Superior temporal gyrus (tissue), 1 donor: ENCODE measurements around the gene LIMS2.

ENCODE experiments used
- DNase-seq: peaks from one replicate; pipeline ENCODE4 v3.0.0-alpha.2; 2016; ENCODE audit errors: extremely low spot score

LIMS2 gene

GRCh38 chr2:127701193-127701650 is 25.9 kb upstream of the LIMS2 start, which contains the start of gene SFT2D3:
Gene SFT2D3, plus strand, starts transcription at chr2:127701497. Its CDS starts 32 bp downstream, at chr2:127701529.
- DNase-seq = peak; percentile 93

DNA sequence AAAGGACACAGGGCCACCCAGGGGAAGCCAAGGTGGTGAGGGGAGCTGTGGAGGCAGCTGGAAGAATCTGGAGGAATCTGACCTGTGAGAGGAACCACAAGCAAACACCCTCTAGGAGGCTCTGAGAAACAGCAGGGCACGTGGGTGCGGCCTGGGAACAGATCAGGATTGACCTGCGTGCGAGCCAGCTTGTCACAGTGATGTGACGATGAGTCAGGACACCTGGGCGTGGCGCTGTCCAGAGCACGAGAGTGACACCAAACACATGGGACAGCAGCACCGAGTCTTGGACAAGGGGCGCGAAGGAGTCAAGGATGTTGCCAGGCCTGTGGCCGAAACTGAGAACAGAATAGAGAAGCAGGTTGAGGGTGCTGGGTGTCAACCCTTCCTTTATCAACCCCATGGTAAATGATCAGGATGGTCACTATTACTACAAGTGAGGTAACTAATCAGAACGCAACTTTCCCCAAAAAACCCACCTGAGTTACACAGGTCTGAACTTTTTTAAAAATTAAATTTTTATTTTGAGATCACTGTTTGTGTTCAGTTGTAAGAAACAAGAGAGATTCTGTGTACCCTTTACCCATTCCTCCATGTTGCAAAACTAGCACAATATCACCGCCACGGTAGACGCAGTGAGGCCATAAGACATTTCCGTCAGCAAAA is 25.3 kb upstream of the LIMS2 start:
- DNase-seq = peak; percentile 25

DNA sequence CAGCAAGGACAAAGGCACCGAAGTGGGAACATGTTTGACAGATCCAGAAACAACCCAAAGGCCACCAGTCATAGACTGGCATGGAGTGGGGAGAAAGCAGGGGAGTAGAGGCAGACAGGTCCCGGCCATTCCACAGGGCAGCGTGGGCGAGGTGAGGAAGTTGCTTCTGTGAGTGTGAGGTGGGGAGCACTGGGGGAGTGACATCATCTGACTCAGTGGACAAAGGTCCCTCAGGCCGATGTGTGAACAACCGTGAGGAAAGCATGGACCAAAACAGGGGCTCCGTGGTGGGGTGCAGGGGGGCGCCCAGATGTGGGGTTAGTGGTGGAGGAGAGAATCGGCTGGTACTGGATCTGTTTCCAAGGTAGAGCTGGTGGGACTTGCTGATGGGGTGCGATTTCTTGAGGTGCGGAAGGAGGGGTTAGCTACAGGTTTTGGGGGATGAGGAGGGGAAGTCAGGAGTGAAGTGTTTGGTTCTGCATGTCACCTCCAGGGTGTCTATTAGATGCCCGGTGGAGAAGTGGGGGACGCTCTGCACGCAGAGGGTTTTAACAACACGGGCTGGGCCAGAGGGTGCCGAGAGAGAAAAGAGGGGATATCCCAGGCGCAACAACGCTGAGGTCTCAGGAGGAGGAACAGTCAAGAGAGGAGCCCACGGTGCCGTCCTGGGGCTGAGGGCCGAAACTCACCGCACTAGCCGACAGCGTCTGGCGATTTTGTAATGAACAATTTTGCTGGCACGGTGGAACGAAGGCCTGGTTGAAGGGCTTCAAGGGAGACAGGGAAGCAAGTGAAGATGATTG is 23.4 kb upstream of the LIMS2 start:
- DNase-seq = no peak

GRCh38 chr2:127697482-127698180 is 22.3 kb upstream of the LIMS2 start:
- no peak for DNase-seq

GRCh38 chr2:127695491-127696472 is 20.5 kb upstream of the LIMS2 start:
- DNase-seq = peak; percentile 73

GRCh38 chr2:127694986-127695385 is 19.7 kb upstream of the LIMS2 start:
- no peak for DNase-seq

DNA sequence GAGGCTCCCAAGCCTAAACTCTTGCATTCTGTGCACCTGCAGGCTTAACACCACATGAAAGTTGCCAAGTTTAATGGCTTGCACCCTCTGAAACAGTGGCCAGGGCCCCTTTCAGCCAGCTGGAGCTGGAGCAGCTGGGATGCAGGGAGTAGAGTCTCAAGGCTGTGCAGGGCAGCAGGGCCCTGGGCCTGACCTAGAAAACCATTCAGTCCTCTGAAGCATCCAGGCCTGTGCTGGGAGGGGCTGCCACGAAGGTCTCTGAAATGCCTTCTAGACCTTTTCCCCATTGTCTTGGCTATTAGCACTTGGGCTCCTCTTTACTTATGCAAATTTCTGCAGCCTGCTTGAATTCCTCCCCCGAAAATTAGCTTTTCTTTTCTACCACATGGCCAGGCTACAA is 15.4 kb upstream of the LIMS2 start:
- DNase-seq = no peak

DNA sequence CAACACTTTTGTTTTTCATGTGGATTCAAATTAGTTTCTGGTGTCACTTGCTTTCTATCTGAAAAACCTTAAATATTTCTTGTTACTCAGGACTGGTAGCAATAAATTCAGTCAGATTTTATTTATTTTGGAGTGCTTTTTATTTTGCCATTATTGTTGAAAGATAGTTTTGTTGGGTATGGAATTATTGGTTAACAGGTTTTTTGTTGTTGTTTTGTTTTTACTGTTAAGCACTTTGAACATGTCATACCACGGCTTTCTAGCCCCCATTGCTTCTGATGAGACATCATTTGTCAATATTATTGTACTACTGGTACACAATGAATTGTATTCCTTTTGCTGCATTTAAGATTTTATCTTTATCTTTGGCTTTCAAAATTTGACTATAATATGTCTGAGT is 13.1 kb upstream of the LIMS2 start:
- no peak for DNase-seq

DNA sequence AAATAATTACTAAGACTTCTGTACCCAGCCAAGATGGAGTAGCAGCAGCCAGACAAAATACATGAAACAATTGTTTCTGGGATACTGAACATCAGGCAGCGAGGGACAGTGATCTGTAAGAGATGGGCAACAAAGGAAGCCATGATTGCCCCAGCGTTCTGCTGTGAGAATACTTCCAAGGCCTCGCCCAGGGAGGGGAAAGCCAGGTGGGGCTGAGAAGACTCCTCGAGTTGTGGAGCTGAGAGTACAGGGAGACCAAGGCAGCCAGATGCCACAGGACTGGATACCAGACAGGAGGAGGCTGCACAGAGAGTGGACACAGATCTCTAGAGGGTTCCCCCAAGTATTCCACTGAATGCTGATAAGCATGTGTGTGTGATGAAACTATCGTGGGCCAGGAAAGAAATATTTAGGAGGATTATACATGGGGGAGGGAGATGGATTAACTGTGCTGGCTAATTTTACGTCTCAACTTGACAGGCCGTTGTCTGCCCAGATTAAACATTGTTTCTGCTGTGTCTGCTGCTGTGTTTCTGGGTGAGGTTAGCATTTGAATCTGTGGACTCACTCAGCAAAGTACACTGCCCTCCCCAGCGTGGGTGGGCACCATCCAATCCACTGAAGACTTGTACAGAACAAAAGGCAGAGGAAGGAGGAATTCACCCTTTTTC is 10.2 kb upstream of the LIMS2 start:
- no peak for DNase-seq

GRCh38 chr2:127683757-127684156 is 8.4 kb upstream of the LIMS2 start:
- DNase-seq = no peak

GRCh38 chr2:127683056-127683455 is 7.7 kb upstream of the LIMS2 start:
- DNase-seq = no peak

DNA sequence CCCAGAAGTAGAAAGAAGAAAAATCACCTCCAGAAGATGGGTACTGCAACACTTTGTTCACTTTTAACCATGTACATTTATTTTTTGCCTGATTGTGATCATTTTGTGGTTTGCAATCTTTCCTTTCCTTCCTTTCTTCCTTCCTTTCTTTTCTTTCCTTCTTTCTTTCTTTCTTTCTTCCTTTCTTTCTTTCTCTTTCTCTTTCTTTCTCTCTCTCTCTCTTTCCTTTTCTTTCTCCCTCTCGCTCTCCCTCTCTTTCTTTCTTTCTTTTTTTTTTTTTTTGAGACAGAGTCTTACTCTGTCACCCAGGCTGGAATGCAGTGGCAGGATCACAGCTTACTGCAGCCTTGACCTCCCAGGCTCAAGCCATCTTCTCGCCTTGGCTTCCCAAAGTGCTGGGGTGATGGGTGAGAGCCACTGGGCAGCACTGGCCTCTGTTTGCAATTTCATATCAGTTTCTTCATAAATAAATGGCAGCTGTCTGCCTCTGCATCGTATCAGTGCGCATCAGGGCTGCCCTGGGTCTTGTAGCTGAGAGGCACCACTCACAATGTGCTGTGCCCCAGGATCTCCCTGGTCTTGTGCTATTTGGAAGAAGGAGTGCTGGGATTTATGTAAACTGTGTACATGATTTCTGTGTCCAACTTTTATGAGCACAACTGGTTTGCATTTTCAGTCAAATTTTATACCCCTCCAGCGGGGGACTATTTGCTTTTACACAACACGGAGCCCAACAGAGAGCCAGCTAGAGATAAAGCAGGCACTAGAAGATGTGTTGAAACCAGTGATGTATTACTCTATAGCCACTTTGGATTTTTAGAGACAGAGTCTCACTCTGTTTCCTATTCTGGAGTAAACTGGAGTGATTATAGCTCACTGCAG is 6.9 kb upstream of the LIMS2 start:
- no peak for DNase-seq

DNA sequence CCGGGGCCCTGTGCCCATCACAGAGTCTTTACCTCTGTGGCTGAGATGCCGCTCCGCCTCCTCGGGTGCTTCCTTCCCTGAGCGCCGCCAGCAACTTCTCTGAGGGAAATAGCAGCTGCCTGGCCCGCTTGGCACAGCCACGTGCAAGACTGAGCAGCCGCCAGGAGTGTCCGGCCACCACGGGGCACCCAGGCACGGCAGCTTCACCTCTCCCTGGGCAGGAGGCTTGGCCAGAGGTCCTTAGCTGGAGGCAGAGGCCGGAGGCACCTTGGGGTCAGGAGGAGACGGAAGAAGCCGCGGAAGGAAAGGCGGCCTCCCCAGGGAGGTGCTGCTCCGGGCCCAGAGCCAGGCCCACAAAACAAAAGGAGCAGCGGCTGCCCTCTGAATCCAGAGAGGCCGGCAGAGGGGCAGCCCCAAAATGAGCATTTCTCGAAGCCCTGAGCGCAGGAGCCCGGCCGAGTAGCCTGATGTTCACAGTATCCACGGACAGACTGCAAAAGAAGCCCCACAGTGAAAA is 6.0 kb upstream of the LIMS2 start:
- no peak for DNase-seq

- DNase-seq = no peak
These were observed 5.5 kb upstream of the LIMS2 start for GRCh38 chr2:127680706-127681287.

DNA sequence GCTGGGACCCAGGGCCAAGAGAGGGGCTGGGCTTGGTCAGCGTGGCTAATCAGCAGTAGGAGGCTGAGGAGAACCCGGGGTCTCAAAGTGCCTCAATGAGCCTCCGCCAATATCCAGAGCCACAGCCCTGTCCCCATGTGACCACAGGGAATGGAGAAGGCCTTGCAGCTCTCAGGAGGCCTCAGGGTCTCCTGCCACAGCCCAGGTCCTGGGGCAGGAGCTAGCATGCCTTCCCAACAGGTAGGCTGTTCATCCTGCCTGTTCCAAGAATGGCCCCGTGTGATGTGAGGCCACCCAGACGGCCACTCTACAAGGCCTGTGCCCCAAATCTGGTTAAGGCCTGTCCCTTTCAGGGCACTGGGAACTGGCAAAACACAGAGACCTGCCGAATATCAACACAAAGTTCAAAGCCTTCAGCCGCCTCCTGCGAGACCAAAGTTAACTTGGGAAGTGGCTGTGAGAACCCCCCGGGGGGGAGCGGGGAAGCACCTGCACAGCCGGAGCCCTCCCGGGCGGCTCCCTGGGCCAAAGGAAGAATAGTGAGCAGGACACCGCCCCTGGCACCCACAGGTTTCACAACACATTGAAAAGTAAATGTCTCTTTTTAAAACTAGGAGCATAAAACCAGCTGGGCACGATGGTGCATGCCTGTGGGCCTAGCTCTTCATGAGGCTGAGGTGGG is 4.5 kb upstream of the LIMS2 start:
- DNase-seq = no peak

DNA sequence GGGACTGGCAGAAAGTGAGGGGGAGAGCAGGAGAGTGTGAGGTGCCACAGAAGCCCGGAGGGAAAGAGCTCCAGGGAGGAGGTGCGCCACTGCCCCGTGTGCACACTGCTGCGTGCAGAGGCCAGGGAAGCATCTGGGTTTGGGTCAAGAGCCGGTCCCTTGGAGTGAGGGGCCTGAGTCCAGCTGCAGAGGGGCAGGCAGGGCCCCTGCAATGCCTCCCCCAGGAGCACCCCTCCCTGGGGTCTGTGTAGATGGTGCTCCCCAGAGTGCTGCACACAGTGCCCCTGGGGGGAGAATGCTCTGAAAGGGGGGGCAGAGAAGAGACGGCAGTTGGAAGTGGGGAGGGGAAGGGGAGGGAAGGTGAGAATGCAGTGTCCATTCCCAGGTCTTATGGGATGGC is 3.7 kb upstream of the LIMS2 start:
- DNase-seq = no peak

DNA sequence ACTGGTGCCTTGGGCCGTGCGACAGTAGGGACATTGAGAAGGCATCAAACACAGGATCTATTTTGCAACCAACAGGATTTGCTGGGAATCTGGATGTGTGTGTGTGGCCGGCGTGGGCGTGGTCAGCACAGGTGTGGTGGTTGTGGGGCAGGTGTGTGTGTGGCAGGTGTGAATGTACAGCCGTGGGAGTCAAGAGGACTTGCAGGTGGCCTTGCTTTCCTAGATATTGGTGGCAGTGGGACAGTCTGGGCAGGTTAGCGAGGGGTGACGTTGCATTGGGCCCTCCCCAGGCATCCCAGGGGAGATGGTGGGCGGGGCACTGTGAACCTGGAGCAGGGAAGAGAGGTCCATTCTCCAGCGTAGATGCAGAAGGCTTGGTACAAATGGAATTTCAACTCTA is 3.2 kb upstream of the LIMS2 start:
- no peak for DNase-seq

DNA sequence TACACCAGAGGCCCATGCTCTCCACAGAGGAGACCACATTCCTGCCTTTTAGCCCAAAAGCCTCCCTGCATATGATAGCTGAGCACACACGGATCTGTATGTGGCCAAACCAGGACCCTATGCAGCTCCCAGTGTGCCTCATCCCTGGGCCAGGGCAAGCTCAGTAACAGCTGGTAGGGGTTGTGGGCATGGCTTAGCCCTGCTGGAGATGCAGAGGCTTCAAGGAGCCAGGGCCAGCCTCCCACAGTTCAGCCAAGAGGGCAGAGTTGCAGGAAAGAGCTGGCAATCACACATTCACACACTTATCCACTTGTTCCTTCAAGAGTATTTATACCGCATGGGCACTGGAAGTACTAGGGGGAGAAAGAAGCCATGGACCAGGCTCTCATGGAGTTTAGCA is 1.6 kb upstream of the LIMS2 start:
- DNase-seq = no peak
